ENCODE measurements around the gene WWC2. TPM values are rescaled to one million over a fixed set of nuclear protein-coding genes. Genes with fewer than 3 reads are reported as not detected.

The WWC2 gene
- total RNA-seq, 1 experiment from 2014 or later: 126 TPM

- no peaks in the 10 kb centered on the region for H3K27me3 Mint-ChIP-seq (ENCODE audit: low read depth)
- no peak overlapping the region for H3K4me3 Mint-ChIP-seq
- ChIA-PET POLR2A (no interaction called here), CTCF (interaction anchor here (0.5 to 1.6 kb wide), 7 partner anchors 10 to 425 kb away, joined by 3 to 5 read pairs (median 4); no protein-coding TSS in a partner anchor)
- H3K4me1 Mint-ChIP-seq: peaks cover 12% of the 10 kb centered on the region
- no peak for TF ChIP-seq ATF6 (CRISPR knock-in tag; IDR thresholded peaks at IDR 0.05)
- no peak for TF ChIP-seq SP1 (CRISPR knock-in tag; conservative IDR thresholded peaks at IDR 0.05)
- TF ChIP-seq ZMAT4 (CRISPR knock-in tag; IDR thresholded peaks at IDR 0.05): no peak
- no peak for TF ChIP-seq ATF2 (CRISPR knock-in tag; IDR thresholded peaks at IDR 0.05; ENCODE audit: borderline replicate concordance, low read depth)
- no peak for TF ChIP-seq ZBTB43 (CRISPR knock-in tag; IDR thresholded peaks at IDR 0.05)
- TF ChIP-seq ZNF416 (CRISPR knock-in tag; IDR thresholded peaks at IDR 0.05): no peak
- no peak for TF ChIP-seq TCF7 (CRISPR knock-in tag; IDR thresholded peaks at IDR 0.05; ENCODE audit: low read depth)
- TF ChIP-seq TP53 (CRISPR knock-in tag; IDR thresholded peaks at IDR 0.05): no peak
- no peak for TF ChIP-seq FOXP1 (CRISPR knock-in tag; IDR thresholded peaks at IDR 0.05; ENCODE audit: borderline replicate concordance)
- no peak for TF ChIP-seq PRRX2 (CRISPR knock-in tag; IDR thresholded peaks at IDR 0.05)
- TF ChIP-seq PREB (CRISPR knock-in tag; IDR thresholded peaks at IDR 0.05; ENCODE audit: borderline replicate concordance): no peak
- no peak for TF ChIP-seq NFYB (CRISPR knock-in tag; conservative IDR thresholded peaks at IDR 0.05; ENCODE audit: low read depth)
- TF ChIP-seq USF1 (CRISPR knock-in tag; IDR thresholded peaks at IDR 0.05): no peak
- no peak for TF ChIP-seq SMAD3 (CRISPR knock-in tag; IDR thresholded peaks at IDR 0.05; ENCODE audit: borderline replicate concordance)
- no peak for TF ChIP-seq ZNF423 (CRISPR knock-in tag; IDR thresholded peaks at IDR 0.05)
- no peak for TF ChIP-seq KAT7 (CRISPR knock-in tag; IDR thresholded peaks at IDR 0.05; ENCODE audit: borderline replicate concordance)
- peaks cover 6% of the 10 kb centered on the region for H3K9me3 Mint-ChIP-seq
- no peak overlapping the region for H3K27ac Mint-ChIP-seq
- ATAC-seq: peak; percentile 58
- H3K36me3 Mint-ChIP-seq: no peaks in the 10 kb centered on the region
- DNase-seq (ENCODE audit: low spot score): peak; percentile 30
Observed at GRCh38 chr4:183362916-183363542, 264.0 kb downstream of the WWC2 start.

- CTCF ChIA-PET: interaction anchor here (0.8 kb wide), 2 partner anchors 43 to 72 kb away, joined by 3 to 4 read pairs; no protein-coding TSS in a partner anchor
Observed at GRCh38 chr4:183364025-183364424, 265.0 kb downstream of the WWC2 start.

More at GRCh38 chr4:183364025-183364424, 265.0 kb downstream of the WWC2 start:
- ATAC-seq (peak; percentile 76), DNase-seq (ENCODE audit: low spot score) (peak; percentile 22)
- POLR2A ChIA-PET: no interaction called here
- Mint-ChIP-seq H3K4me1 (peaks cover 7% of the 10 kb centered on the region; the same call in 1 of the 2 replicates), H3K27ac (no peak overlapping the region), H3K4me3 (no peak overlapping the region), H3K36me3 (no peaks in the 10 kb centered on the region), H3K9me3 (peaks cover 6% of the 10 kb centered on the region), H3K27me3 (ENCODE audit: low read depth) (no peaks in the 10 kb centered on the region)
- TF ChIP-seq ZNF317 (CRISPR knock-in tag; IDR thresholded peaks at IDR 0.05; ENCODE audit: borderline replicate concordance, low read depth) (no peak), NR3C1 (CRISPR knock-in tag; conservative IDR thresholded peaks at IDR 0.05; ENCODE audit: low read depth) (no peak), USF2 (CRISPR knock-in tag; IDR thresholded peaks at IDR 0.05) (no peak), GABPB1 (CRISPR knock-in tag; IDR thresholded peaks at IDR 0.05) (peak; percentile 65), FOXK1 (CRISPR knock-in tag; IDR thresholded peaks at IDR 0.05) (no peak)
- TF ChIP-seq, protein P1, sequence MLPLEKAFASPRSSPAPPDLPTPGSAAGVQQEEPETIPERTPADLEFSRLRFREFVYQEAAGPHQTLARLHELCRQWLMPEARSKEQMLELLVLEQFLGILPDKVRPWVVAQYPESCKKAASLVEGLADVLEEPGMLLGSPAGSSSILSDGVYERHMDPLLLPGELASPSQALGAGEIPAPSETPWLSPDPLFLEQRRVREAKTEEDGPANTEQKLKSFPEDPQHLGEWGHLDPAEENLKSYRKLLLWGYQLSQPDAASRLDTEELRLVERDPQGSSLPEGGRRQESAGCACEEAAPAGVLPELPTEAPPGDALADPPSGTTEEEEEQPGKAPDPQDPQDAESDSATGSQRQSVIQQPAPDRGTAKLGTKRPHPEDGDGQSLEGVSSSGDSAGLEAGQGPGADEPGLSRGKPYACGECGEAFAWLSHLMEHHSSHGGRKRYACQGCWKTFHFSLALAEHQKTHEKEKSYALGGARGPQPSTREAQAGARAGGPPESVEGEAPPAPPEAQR (CRISPR knock-in tag; IDR thresholded peaks at IDR 0.05): no peak
